ENCODE results near the gene SERPINE2.

The SERPINE2 gene

GRCh38 chr2:224042191-224042696 is 3.2 kb upstream of the SERPINE2 start:
- no peak for DNase-seq

DNA sequence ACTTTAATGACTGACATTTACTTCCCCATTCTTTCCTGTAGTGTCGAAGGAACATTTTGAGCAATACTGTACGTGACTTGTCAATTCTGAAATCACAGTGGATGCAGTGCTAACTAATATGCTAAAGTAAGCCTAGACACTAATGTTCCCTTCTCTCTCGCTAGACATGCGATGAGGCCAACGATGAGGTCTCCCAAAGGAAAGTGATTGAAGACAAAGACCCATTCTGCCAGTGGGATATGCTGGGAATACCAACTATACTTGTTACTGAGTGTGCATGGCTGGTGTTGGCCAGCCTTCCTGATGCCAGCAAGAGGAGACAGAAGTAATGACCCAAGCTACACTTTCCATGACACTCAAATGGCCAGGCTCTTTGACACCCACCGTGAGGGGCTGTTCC is 2.5 kb upstream of the SERPINE2 start:
- no peak for DNase-seq

DNA sequence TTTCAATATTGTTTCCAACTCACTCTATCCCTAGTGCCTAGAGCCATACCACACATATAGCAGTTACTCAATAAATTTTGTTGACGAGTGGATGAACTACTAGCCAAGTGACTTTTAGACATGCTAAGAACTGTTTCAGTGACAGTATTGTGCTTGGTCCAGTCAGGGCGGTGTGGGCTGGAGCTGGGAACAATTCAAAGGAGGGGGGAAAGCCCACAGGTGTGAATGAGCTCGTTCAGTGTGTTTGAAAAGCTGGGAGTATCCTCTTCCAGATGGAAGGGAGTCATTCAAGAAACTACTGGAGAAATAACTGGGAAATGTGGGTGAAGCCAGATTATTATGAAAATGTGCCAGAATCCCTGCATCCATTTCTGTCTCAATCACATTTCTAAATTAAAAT is 1.7 kb upstream of the SERPINE2 start:
- no peak for DNase-seq

GRCh38 chr2:224039770-224040440 is 819 bp upstream of the SERPINE2 start:
- no peak for DNase-seq

DNA sequence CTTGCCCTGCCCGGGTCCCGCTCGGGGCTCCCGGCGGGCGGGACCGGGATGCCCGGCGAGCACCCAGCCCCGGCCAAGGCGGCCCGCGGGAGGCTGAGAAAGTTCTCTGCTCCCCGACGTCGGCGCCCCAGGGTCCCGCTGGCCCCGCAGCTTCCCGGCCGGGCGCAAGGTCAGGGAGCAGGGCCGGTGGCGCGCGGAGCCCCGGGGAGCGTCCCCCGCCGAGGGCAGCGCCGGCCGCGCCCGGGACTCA is 331 bp downstream of the SERPINE2 start:
- DNase-seq: no peak

DNA sequence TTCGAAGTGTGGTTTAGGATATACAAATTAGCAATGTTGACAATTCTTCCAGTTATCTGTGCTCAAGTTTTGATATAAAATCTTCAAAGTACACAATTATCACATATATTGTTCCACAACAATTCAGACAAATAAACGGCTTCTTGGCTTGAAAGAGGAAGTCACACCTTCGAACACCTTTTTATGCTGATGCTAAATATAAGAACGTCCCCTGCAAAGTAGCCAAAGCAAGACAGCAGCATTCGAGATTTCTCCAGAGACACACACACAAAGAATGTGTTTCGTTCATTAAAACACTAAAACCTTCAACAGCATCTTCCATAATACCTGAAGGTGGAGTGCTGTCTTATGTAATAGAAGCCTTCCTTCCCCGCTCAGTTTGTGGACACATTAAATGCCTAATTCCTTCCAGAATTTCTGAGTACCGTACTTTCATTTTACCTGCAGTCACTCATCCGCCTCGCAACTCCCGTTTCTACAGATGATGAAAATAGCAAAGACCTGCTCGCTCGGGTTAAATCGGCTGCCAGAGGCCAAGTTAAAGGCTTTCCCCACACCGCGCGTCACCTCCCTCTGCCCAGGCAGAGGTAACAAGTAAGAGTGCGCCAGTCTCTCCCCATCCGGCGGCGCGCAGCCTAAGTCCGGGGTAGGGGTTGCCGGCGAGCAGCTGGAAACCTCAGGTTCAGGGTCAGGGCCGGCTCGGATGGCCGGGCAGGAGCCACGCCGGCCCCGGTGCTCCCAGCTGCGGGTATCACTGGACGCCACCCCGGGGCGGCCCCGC is 847 bp downstream of the SERPINE2 start:
- peak in 1 of 2 donors; percentile 26 for DNase-seq

DNA sequence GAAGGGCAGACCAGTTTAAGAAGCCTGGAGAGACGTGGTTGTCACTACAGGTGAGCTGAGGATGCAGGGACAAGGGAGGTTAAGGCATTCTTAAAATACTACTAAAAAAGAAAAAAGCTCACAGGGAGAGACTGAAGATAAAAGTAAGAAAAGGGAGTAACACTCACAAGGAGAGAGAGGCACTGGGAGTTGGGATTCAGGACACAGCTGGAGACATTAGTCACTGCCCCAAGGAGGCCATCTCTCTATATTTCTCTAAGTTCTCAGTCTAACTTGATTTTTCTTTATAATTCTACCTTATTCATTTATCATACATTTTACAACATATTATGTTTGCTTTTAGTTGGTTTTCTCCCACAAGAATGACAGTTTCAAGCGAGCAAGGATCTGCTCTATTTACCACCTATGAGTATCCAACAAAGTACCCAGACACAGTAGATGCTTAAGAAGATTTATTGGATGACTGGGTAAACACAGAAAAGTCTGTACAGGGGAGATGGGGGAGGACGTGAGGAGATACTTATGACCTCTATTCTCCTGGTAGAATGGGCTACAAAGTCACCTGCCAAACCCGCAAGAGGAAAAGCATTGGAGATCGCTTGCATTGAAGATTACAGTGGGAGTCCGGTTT is 2.2 kb downstream of the SERPINE2 start:
- DNase-seq: no peak

GRCh38 chr2:224034017-224034416 is 5.1 kb downstream of the SERPINE2 start:
- DNase-seq: no peak

GRCh38 chr2:224033601-224034000 is 5.5 kb downstream of the SERPINE2 start:
- no peak for DNase-seq

GRCh38 chr2:224032283-224032682 is 6.8 kb downstream of the SERPINE2 start:
- DNase-seq: no peak

GRCh38 chr2:224031358-224031970 is 7.6 kb downstream of the SERPINE2 start:
- DNase-seq: no peak

DNA sequence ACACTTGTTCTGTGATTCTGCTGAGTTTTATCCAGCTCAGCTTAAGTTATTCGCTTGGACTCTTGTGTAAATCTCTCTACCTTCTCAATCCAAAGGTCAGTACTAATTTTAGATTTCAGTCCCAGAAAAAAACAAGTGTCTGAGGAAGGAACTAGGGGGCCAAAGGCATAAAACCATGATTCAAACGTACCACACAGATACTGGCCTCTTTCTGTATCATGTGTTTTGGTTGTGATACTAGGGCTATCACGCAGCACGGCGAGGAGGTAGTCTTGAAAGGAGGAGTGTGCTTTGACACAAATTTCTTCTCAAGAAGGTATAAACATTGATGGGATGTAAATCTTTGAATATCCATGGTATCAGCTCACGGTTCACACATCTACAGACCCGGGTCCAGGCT is 8.3 kb downstream of the SERPINE2 start:
- no peak for DNase-seq

DNA sequence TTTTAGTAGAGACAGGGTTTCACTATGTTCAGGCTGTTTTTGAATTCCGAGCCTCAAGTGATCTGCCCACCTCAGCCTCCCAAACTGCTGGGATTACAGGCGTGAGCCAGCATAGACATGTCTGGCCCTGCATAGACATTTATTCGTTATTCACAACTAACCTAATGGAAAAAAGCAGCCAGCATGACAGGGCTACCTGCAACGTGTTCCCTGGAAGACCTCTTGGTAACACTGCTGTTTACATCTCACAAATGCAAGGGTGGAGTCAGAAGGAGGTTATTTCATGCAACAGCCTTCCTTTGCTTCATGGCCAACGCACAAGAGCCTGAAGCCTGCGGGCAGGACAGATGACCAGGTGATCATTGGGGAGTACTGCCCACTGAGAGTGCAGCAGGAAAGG is 9.2 kb downstream of the SERPINE2 start:
- DNase-seq: no peak

DNA sequence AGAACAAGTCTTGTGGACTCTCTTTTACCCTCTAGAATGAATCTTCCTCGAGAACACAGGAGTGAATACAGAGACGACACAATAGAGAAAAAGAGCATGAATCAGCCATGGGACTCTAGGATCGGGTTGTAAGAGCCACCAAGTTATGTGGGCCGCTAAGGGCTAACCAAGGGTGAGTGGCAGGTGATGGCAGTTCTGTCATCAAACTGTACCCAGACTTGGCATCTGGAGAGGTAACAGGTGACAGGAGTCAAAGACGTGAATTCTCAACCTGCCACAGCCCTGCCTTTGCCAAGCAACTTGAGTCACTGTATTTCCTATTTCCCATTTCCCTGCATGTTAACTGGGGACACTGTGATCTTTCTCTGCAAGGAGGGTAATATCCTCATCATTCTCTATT is 11.2 kb downstream of the SERPINE2 start:
- no peak for DNase-seq

DNA sequence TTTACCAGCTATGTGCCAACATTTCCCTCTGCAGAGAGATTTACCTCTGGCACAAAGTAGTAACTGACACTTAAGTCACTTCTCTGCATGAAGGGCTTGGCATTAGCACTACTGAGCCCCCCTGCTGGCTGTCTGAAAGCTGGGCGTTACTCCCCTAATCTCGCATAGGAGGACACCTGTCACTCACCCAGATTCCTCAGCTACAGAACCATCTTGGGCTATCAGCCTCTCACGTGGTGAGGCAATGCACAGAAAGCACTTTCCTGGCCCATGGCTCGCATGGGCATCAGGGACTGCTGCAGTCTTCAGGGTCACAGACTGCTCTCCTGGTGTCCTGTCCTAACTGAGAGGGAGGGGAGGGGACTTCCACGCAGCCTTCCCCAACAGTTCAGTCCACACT is 12.0 kb downstream of the SERPINE2 start:
- DNase-seq: no peak

- peak; percentile 70 to 77 for DNase-seq
Observed at GRCh38 chr2:224025874-224026273, 13.2 kb downstream of the SERPINE2 start.

DNA sequence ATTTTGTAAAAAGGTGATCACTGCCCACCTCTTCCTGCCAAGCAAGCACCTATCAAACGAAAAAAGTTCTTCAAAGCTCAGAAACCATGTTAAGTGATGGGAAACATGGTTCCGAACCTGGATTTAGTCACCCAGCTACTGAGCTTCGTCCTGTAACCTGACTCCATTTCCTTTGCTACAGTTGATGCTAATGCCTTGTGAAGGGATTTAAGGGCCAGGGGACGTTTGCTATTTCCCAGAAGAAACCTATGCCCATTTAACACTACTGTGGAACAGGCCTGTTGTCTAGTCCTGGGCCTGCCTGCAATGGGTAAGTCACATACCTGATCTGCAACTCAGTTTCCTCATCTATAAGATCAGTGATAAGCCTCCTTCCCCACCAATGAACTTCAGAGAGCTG is 14.8 kb downstream of the SERPINE2 start:
- no peak for DNase-seq

GRCh38 chr2:224023188-224023587 is 15.9 kb downstream of the SERPINE2 start:
- no peak for DNase-seq

DNA sequence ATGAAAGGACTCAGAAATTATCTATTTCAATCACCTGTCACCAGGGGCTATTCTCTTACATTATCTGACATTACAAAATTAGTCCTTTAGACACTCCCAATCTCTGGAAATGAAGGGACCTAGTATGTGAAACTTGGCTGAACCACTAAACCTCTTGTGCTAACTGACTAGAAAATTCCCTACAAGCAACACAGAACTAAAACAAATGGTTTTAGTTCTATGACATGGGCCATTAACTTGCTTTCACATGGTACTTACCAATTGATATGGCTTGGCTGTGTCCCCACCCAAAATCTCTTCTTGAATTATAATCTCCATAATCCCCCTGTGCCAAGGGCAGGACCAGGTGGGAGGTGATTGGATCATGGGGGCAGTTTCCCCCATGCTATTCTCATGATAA is 16.6 kb downstream of the SERPINE2 start:
- no peak for DNase-seq

GRCh38 chr2:224020523-224020922 is 18.6 kb downstream of the SERPINE2 start:
- no peak for DNase-seq

DNA sequence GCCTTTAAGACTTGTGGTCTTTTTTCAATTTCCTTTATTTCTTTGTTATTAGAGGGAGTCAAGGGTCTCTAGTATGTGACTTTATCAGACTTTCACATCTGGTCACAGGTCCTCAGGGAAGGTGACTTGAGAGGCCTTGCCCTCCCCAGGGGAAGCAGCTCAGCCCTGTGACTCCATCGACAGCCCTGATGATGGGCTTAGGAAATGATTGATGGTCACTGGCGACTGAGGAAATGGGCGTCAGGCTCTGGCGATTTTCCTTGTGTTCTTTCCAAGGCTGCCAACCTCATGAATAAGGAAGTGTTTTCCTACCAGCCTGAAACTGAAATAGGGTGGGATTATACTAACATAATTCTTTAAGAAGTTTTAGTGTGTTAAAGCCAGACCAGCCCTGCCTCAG is 21.1 kb downstream of the SERPINE2 start:
- DNase-seq: no peak

DNA sequence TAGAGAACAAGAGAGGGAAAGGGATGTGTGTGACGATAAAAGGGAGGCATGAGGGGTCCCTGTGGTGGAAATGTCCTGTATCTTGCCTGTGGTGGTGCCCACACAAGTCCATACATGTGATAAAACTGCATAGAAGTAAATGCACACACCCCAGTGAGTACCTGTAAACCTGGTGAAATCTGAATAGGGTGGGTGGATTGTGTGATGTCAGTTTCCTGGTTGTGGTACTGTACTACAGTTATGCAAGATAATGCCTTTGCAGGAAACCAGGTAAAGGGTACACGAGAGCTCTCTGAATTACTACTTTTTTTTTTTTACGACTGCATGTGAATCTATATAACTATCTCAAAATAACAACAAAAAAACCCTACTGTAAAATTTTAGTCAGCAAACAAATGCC is 22.1 kb downstream of the SERPINE2 start:
- DNase-seq: no peak

GRCh38 chr2:224014336-224014735 is 24.8 kb downstream of the SERPINE2 start:
- no peak for DNase-seq

DNA sequence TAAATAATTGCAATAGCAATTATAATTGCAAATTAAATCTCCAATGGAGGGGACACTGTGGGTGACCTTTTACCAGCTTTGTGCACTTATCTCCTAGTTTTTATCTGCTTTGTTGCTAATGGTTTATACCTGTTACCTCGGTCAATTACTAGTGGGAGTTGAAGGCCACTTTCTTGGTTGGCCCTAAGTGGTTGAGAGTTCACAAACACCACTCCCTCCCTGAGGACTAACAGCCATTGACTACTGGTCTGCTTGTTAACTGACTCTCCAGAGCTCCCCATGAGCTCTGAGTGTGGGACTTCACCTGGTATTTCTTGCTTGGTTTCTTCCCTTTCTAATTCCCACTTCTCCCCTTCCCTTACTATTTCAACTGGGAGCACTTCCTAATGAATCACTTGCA is 27.2 kb downstream of the SERPINE2 start:
- no peak for DNase-seq

All from CD4-positive, alpha-beta T cell treated with Interleukin-1 beta for 1 hour (primary cell).